ENCODE results near the gene KANSL1.
"Not testable (repeated sequence)": the region's sequence is repeated elsewhere in the genome, so short reads cannot be mapped to it uniquely, and the experiment has no call there.

Gene KANSL1

GRCh38 chr17:46007461-46007965 lies 185.7 kb downstream of the KANSL1 start:
- in situ Hi-C loops (cut with MboI; ENCODE audit: low sequenced_read_pairs), result no loop called here

- in situ Hi-C loops (cut with MboI; ENCODE audit: low sequenced_read_pairs), result not testable (repeated sequence)
Observed at GRCh38 chr17:46006082-46006481, 187.1 kb downstream of the KANSL1 start.

- in situ Hi-C loops (cut with MboI; ENCODE audit: low sequenced_read_pairs), result no loop called here
Observed at GRCh38 chr17:46003907-46004748, 189.1 kb downstream of the KANSL1 start.

GRCh38 chr17:46002973-46003316 lies 190.3 kb downstream of the KANSL1 start:
- in situ Hi-C loops (cut with MboI; ENCODE audit: low sequenced_read_pairs), result no loop called here

- in situ Hi-C loops (cut with MboI; ENCODE audit: low sequenced_read_pairs), result no loop called here
Observed at GRCh38 chr17:46002311-46002972, 190.8 kb downstream of the KANSL1 start.

- in situ Hi-C loops (cut with MboI; ENCODE audit: low sequenced_read_pairs), result no loop called here
Observed at GRCh38 chr17:46001390-46002310, 191.6 kb downstream of the KANSL1 start.

GRCh38 chr17:46000757-46001156 lies 192.5 kb downstream of the KANSL1 start:
- in situ Hi-C loops (cut with MboI; ENCODE audit: low sequenced_read_pairs), result no loop called here

GRCh38 chr17:46000292-46000691 lies 192.9 kb downstream of the KANSL1 start:
- in situ Hi-C loops (cut with MboI; ENCODE audit: low sequenced_read_pairs), result no loop called here

GRCh38 chr17:45999900-46000290 lies 193.3 kb downstream of the KANSL1 start:
- in situ Hi-C loops (cut with MboI; ENCODE audit: low sequenced_read_pairs), result no loop called here

- in situ Hi-C loops (cut with MboI; ENCODE audit: low sequenced_read_pairs), result no loop called here
Observed at GRCh38 chr17:45998987-45999899, 194.0 kb downstream of the KANSL1 start, which contains the start of gene STH. Gene STH (plus strand): TSS chr17:45999250. CDS start chr17:45999280, 30 bp downstream.

- in situ Hi-C loops (cut with MboI; ENCODE audit: low sequenced_read_pairs), result no loop called here
Observed at GRCh38 chr17:45997624-45998023, 195.6 kb downstream of the KANSL1 start.

- in situ Hi-C loops (cut with MboI; ENCODE audit: low sequenced_read_pairs), result no loop called here
Observed at GRCh38 chr17:45997166-45997565, 196.1 kb downstream of the KANSL1 start.

- in situ Hi-C loops (cut with MboI; ENCODE audit: low sequenced_read_pairs), result no loop called here
Observed at GRCh38 chr17:45996282-45996937, 196.8 kb downstream of the KANSL1 start.

GRCh38 chr17:45995627-45996270 lies 197.5 kb downstream of the KANSL1 start:
- in situ Hi-C loops (cut with MboI; ENCODE audit: low sequenced_read_pairs), result no loop called here

GRCh38 chr17:45994987-45995386 lies 198.2 kb downstream of the KANSL1 start:
- in situ Hi-C loops (cut with MboI; ENCODE audit: low sequenced_read_pairs), result no loop called here

- in situ Hi-C loops (cut with MboI; ENCODE audit: low sequenced_read_pairs), result no loop called here
Observed at GRCh38 chr17:45993962-45994627, 199.1 kb downstream of the KANSL1 start.

GRCh38 chr17:45992904-45993303 lies 200.3 kb downstream of the KANSL1 start:
- in situ Hi-C loops (cut with MboI; ENCODE audit: low sequenced_read_pairs), result no loop called here

GRCh38 chr17:45992175-45992574 lies 201.1 kb downstream of the KANSL1 start:
- in situ Hi-C loops (cut with MboI; ENCODE audit: low sequenced_read_pairs), result no loop called here

All from HL-60/S4 (cell line).